ENCODE data around the gene AKR1C4. TPM values are rescaled to one million over a fixed set of nuclear protein-coding genes. Genes with fewer than 3 reads are reported as not detected.
"Not testable (repeated sequence)": the region's sequence is repeated elsewhere in the genome, so short reads cannot be mapped to it uniquely, and the experiment has no call there.

The AKR1C4 gene
- total RNA-seq, 1 experiment from 2014 or later: not detected

DNA sequence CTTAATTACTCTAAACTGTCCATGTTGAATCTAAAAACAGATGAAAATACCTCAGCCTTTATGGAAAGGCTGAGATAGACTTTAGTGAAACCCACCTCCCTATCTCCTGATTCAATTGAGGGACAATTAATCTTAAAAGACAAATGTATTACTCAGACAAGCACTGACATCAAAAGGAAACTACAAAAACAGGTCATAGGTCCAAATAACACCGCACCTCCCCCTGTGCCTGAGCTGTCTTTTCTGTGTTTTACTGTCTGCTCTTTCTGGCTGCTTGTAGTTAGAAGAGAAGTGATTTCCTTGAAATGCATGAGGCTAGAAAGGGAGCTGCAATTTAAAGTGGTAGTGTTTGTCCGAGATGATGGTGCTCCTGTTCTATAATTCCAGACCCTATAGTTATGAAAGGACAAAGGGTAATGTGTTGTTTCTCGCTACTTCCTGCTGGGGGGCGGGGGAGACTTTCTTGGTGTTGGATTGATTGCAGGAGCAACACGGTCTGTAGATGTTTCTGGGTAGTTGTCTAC is 27.7 kb upstream of the AKR1C4 start:
- in situ Hi-C loops (cut with HindIII; ENCODE audit: low pct_unique_long_range_greater_than_20kb, low sequenced_read_pairs): no loop called here
- TF ChIP-seq TCF7L2 (IDR thresholded peaks at IDR 0.05; ENCODE audit: low read depth, low read length): no peak
- TF ChIP-seq, protein P1, sequence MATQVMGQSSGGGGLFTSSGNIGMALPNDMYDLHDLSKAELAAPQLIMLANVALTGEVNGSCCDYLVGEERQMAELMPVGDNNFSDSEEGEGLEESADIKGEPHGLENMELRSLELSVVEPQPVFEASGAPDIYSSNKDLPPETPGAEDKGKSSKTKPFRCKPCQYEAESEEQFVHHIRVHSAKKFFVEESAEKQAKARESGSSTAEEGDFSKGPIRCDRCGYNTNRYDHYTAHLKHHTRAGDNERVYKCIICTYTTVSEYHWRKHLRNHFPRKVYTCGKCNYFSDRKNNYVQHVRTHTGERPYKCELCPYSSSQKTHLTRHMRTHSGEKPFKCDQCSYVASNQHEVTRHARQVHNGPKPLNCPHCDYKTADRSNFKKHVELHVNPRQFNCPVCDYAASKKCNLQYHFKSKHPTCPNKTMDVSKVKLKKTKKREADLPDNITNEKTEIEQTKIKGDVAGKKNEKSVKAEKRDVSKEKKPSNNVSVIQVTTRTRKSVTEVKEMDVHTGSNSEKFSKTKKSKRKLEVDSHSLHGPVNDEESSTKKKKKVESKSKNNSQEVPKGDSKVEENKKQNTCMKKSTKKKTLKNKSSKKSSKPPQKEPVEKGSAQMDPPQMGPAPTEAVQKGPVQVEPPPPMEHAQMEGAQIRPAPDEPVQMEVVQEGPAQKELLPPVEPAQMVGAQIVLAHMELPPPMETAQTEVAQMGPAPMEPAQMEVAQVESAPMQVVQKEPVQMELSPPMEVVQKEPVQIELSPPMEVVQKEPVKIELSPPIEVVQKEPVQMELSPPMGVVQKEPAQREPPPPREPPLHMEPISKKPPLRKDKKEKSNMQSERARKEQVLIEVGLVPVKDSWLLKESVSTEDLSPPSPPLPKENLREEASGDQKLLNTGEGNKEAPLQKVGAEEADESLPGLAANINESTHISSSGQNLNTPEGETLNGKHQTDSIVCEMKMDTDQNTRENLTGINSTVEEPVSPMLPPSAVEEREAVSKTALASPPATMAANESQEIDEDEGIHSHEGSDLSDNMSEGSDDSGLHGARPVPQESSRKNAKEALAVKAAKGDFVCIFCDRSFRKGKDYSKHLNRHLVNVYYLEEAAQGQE (IDR thresholded peaks at IDR 0.05; ENCODE audit: insufficient read depth in 1 of 2, low read depth in 2 of 2, low read length in 1 of 2): no peak
- no peak for TF ChIP-seq SIN3A (IDR thresholded peaks at IDR 0.05; ENCODE audit: borderline replicate concordance, insufficient read depth, low read depth, low read length)
- TF ChIP-seq, protein P2, sequence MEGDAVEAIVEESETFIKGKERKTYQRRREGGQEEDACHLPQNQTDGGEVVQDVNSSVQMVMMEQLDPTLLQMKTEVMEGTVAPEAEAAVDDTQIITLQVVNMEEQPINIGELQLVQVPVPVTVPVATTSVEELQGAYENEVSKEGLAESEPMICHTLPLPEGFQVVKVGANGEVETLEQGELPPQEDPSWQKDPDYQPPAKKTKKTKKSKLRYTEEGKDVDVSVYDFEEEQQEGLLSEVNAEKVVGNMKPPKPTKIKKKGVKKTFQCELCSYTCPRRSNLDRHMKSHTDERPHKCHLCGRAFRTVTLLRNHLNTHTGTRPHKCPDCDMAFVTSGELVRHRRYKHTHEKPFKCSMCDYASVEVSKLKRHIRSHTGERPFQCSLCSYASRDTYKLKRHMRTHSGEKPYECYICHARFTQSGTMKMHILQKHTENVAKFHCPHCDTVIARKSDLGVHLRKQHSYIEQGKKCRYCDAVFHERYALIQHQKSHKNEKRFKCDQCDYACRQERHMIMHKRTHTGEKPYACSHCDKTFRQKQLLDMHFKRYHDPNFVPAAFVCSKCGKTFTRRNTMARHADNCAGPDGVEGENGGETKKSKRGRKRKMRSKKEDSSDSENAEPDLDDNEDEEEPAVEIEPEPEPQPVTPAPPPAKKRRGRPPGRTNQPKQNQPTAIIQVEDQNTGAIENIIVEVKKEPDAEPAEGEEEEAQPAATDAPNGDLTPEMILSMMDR (IDR thresholded peaks at IDR 0.05): no peak
- TF ChIP-seq POLR2AphosphoS5 (IDR thresholded peaks at IDR 0.05; ENCODE audit: low read depth, low read length): no peak
- CTCF ChIA-PET: no interaction called here
- POLR2A ChIA-PET: no interaction called here
- ATAC-seq (no peak), DNase-seq (ENCODE audit: low read depth, low spot score) (no peak)
- Histone ChIP-seq H3K36me3 (ENCODE audit: control insufficient read depth, insufficient read depth, low read length) (no peaks in the 10 kb centered on the region), H3K9me3 (ENCODE audit: control insufficient read depth, insufficient read depth, low read depth, low read length) (no peaks in the 10 kb centered on the region), H3K27ac (ENCODE audit: low read length) (no peak overlapping the region), H3K4me1 (ENCODE audit: control insufficient read depth, insufficient read depth, low read length) (no peaks in the 10 kb centered on the region), H3K27me3 (ENCODE audit: control insufficient read depth, insufficient read depth, low read length) (no peaks in the 10 kb centered on the region), H3K4me3 (ENCODE audit: low read depth in 2 of 2, low read length in 2 of 2) (no peak overlapping the region)
- BruUV-seq (replicated peaks): no TSS peak
- intact Hi-C loops (cut with micrococcal nuclease; ENCODE audit: unreplicated experiment): no loop called here

DNA sequence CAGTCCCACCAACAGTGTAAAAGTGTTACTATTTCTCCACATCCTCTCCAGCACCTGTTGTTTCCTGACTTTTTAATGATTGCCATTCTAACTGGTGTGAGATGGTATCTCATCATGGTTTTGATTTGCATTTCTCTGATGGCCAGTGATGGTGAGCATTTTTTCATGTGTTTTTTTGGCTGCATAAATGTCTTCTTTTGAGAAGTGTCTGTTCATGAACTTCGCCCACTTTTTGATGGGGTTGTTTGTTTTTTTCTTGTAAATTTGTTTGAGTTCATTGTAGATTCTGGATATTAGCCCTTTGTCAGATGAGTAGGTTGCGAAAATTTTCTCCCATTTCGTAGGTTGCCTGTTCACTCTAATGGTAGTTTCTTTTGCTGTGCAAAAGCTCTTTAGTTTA is 21.1 kb upstream of the AKR1C4 start:
- in situ Hi-C loops (cut with HindIII; ENCODE audit: low pct_unique_long_range_greater_than_20kb, low sequenced_read_pairs); intact Hi-C loops (cut with micrococcal nuclease; ENCODE audit: unreplicated experiment); H3K27ac ChIP-seq (ENCODE audit: low read length); H3K27me3 ChIP-seq (ENCODE audit: control insufficient read depth, insufficient read depth, low read length); ATAC-seq; H3K36me3 ChIP-seq (ENCODE audit: control insufficient read depth, insufficient read depth, low read length); POLR2A ChIA-PET; BruUV-seq (replicated peaks); H3K4me3 ChIP-seq (ENCODE audit: low read depth in 2 of 2, low read length in 2 of 2); H3K4me1 ChIP-seq (ENCODE audit: control insufficient read depth, insufficient read depth, low read length); CTCF ChIA-PET; H3K9me3 ChIP-seq (ENCODE audit: control insufficient read depth, insufficient read depth, low read depth, low read length); DNase-seq (ENCODE audit: low read depth, low spot score): not testable (repeated sequence)

DNA sequence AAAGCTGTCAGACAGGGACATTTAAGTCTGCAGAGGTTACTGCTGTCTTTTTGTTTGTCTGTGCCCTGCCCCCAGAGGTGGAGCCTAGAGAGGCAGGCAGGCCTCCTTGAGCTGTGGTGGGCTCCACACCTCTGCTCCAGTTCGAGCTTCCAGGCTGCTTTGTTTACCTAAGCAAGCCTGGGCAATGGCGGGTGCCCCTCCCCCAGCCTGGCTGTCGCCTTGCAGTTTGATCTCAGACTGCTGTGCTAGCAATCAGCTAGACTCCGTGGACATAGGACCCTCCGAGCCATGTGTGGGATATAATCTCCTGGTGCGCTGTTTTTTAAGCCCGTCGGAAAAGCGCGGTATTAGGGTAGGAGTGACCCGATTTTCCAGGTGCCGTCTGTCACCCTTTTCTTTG is 16.1 kb upstream of the AKR1C4 start:
- BruUV-seq (replicated peaks); H3K27me3 ChIP-seq (ENCODE audit: control insufficient read depth, insufficient read depth, low read length); CTCF ChIA-PET; H3K27ac ChIP-seq (ENCODE audit: low read length); H3K9me3 ChIP-seq (ENCODE audit: control insufficient read depth, insufficient read depth, low read depth, low read length); in situ Hi-C loops (cut with HindIII; ENCODE audit: low pct_unique_long_range_greater_than_20kb, low sequenced_read_pairs); POLR2A ChIA-PET; intact Hi-C loops (cut with micrococcal nuclease; ENCODE audit: unreplicated experiment); H3K4me3 ChIP-seq (ENCODE audit: low read depth in 2 of 2, low read length in 2 of 2); ATAC-seq; H3K4me1 ChIP-seq (ENCODE audit: control insufficient read depth, insufficient read depth, low read length); DNase-seq (ENCODE audit: low read depth, low spot score); H3K36me3 ChIP-seq (ENCODE audit: control insufficient read depth, insufficient read depth, low read length): not testable (repeated sequence)

Measured in Panc1 (cell line).